Mesendoderm (in vitro differentiated cells): Measurements from ENCODE around the gene SPATA2.

Source experiments
- DNase-seq: peaks from one replicate; pipeline ENCODE4 v3.0.0; 2013
- H2AK5ac ChIP-seq: 2 replicates; pipeline ENCODE4 v1.6.1; 2013; ENCODE audit warnings: low read length, inconsistent platforms
- H2BK120ac ChIP-seq: 2 replicates; pipeline ENCODE4 v1.6.1; 2013; ENCODE audit warnings: low read depth, mild to moderate bottlenecking, low read length, moderate library complexity, mixed read lengths
- H2BK15ac ChIP-seq: replicated peaks from 2 replicates; pipeline ENCODE4 v1.6.1; 2013; ENCODE audit warnings: low read depth, mild to moderate bottlenecking, moderate library complexity
- H2BK5ac ChIP-seq: 2 replicates; pipeline ENCODE4 v1.6.1; 2013; ENCODE audit warnings: low read length, inconsistent platforms
- H3K18ac ChIP-seq: 2 replicates; pipeline ENCODE4 v1.6.1; 2013; ENCODE audit warnings: mild to moderate bottlenecking, low read length, mixed read lengths
- H3K23ac ChIP-seq: one replicate; pipeline ENCODE4 v1.6.1; 2013; ENCODE audit warnings: low read length
- H3K27ac ChIP-seq: 2 replicates; pipeline ENCODE4 v1.5.1; 2013; ENCODE audit warnings: low read depth, mild to moderate bottlenecking, inconsistent platforms, low read length, moderate library complexity
- H3K27me3 ChIP-seq: 2 replicates; pipeline ENCODE4 v1.6.1; 2013; ENCODE audit warnings: low read length, control low read depth, mild to moderate bottlenecking, inconsistent platforms; ENCODE audit not compliant: insufficient read depth, poor library complexity
- H3K36me3 ChIP-seq: 2 replicates; pipeline ENCODE4 v1.6.1; 2013; ENCODE audit warnings: low read length, inconsistent platforms; ENCODE audit not compliant: control insufficient read depth, insufficient read depth
- H3K4ac ChIP-seq: one replicate; pipeline ENCODE4 v1.6.1; 2013; ENCODE audit warnings: low read depth, mild to moderate bottlenecking, low read length, moderate library complexity
- H3K4me1 ChIP-seq: 2 replicates; pipeline ENCODE4 v1.6.1; 2013; ENCODE audit warnings: low read depth, low read length, inconsistent platforms; ENCODE audit not compliant: control insufficient read depth
- H3K4me2 ChIP-seq: 2 replicates; pipeline ENCODE4 v1.6.1; 2013; ENCODE audit warnings: low read length
- H3K4me3 ChIP-seq: 2 replicates; pipeline ENCODE4 v1.5.1; 2013; ENCODE audit warnings: mild to moderate bottlenecking, low read length
- H3K56ac ChIP-seq: one replicate; pipeline ENCODE4 v1.6.1; 2013; ENCODE audit warnings: low read length
- H3K79me1 ChIP-seq: 2 replicates; pipeline ENCODE4 v1.6.1; 2013; ENCODE audit warnings: low read length, inconsistent platforms
- H3K79me2 ChIP-seq: 2 replicates; pipeline ENCODE4 v1.6.1; 2013; ENCODE audit warnings: mild to moderate bottlenecking, low read length; ENCODE audit not compliant: control insufficient read depth, insufficient read depth
- H3K9ac ChIP-seq: 2 replicates; pipeline ENCODE4 v1.6.1; 2013; ENCODE audit warnings: low read length, inconsistent platforms
- H4K5ac ChIP-seq: one replicate; pipeline ENCODE4 v1.6.1; 2013; ENCODE audit warnings: low read length
- H4K8ac ChIP-seq: one replicate; pipeline ENCODE4 v1.6.1; 2013; ENCODE audit warnings: low read depth, mild to moderate bottlenecking, control low read depth, low read length, moderate library complexity
- WGBS: extraction: QIAGEN DNeasy Blood & Tissue Kit; methylation state at CpG from one replicate; pipeline ENCODE4 v1.1.7; 2013; ENCODE audit warnings: low lambda C conversion rate, missing lambda C conversion rate; ENCODE audit not compliant: insufficient coverage; ENCODE audit errors: extremely low coverage; 5-methylcytosine and 5-hydroxymethylcytosine counted together

Gene SPATA2

GRCh38 chr20:49905415-49906091 lies 9.8 kb downstream of the SPATA2 start:
- H4K5ac ChIP-seq = no peak overlapping the region
- H3K23ac ChIP-seq = no peak overlapping the region
- no CpG with 5 or more reads among the region's 29 CpGs for WGBS
- no peak overlapping the region for H3K4me2 ChIP-seq
- H3K36me3 ChIP-seq = peaks cover 3% of the 10 kb centered on the region
- no peaks in the 10 kb centered on the region for H3K79me2 ChIP-seq
- no peak overlapping the region for H4K8ac ChIP-seq
- no peak overlapping the region for H2BK15ac ChIP-seq
- no peaks in the 10 kb centered on the region for H3K4me1 ChIP-seq
- H2AK5ac ChIP-seq = no peak overlapping the region
- H3K79me1 ChIP-seq = peaks cover 6% of the 10 kb centered on the region
- H3K56ac ChIP-seq = no peak overlapping the region
- no peak overlapping the region for H3K18ac ChIP-seq
- H3K4me3 ChIP-seq = no peak overlapping the region
- no peak overlapping the region for H3K4ac ChIP-seq
- DNase-seq = no peak
- no peak overlapping the region for H2BK120ac ChIP-seq
- no peak overlapping the region for H3K27ac ChIP-seq
- H3K27me3 ChIP-seq = no peaks in the 10 kb centered on the region
- H2BK5ac ChIP-seq = no peak overlapping the region
- no peak overlapping the region for H3K9ac ChIP-seq

DNA sequence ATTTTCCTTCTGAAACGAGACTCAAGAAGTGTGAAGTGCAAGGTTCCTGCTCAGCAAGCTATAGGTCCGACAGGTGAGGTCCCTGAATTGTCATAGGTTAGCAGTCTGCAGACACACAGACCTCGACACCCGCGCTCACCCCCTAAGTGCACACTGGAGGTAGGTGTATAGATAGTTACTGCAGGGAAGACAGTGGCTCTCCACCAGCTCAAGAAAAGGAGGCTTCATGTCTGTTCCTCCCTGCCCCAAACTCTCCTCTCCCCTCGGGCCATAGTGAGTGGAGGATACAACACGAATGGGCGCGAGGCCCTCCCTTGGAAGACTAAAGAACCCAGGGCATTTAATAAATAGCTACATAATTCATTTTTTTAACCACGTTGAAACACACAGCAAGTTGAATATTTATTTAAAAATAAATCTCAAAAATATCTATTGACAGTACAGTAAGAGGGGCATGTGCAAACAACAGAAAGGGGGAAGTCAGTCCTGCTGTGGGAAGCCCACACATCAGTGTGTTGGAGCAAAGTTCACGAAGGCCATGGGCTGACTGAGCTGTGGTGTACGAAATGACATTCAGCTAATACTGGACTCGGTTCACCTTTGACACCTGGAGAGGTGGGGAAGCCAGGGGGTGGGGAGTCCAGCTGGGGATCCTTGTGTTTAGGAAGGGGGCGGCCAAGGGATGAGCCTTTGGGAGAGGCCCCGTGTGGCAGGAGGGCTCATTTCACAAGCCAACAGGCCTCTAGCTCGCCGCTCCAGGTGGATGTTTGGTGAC lies 10.7 kb downstream of the SPATA2 start:
- Histone ChIP-seq H4K5ac (no peak overlapping the region), H3K79me1 (peaks cover 2% of the 10 kb centered on the region), H3K79me2 (no peaks in the 10 kb centered on the region), H3K56ac (no peak overlapping the region), H3K4me3 (no peak overlapping the region), H3K23ac (no peak overlapping the region), H3K27me3 (no peaks in the 10 kb centered on the region), H3K4ac (no peak overlapping the region), H3K4me1 (no peaks in the 10 kb centered on the region), H3K18ac (no peak overlapping the region), H3K4me2 (no peak overlapping the region), H3K36me3 (peaks cover 3% of the 10 kb centered on the region), H4K8ac (no peak overlapping the region), H3K9ac (no peak overlapping the region), H2BK120ac (no peak overlapping the region), H2AK5ac (no peak overlapping the region), H2BK5ac (no peak overlapping the region), H2BK15ac (no peak overlapping the region), H3K27ac (no peak overlapping the region)
- WGBS = no CpG with 5 or more reads among the region's 17 CpGs
- no peak for DNase-seq

- no peak overlapping the region for H2AK5ac ChIP-seq
- H3K18ac ChIP-seq = no peak overlapping the region
- no peak overlapping the region for H4K5ac ChIP-seq
- H2BK120ac ChIP-seq = no peak overlapping the region
- peaks cover 3% of the 10 kb centered on the region for H3K36me3 ChIP-seq
- no peak overlapping the region for H2BK15ac ChIP-seq
- no peak overlapping the region for H3K27ac ChIP-seq
- no peak overlapping the region for H3K4ac ChIP-seq
- WGBS = no CpG with 5 or more reads among the region's 5 CpGs
- DNase-seq = no peak
- no peak overlapping the region for H4K8ac ChIP-seq
- no peak overlapping the region for H3K9ac ChIP-seq
- H3K79me2 ChIP-seq = no peaks in the 10 kb centered on the region
- H2BK5ac ChIP-seq = no peak overlapping the region
- no peak overlapping the region for H3K23ac ChIP-seq
- H3K79me1 ChIP-seq = no peaks in the 10 kb centered on the region
- H3K4me2 ChIP-seq = no peak overlapping the region
- H3K56ac ChIP-seq = no peak overlapping the region
- no peaks in the 10 kb centered on the region for H3K27me3 ChIP-seq
- H3K4me3 ChIP-seq = no peak overlapping the region
- H3K4me1 ChIP-seq = no peaks in the 10 kb centered on the region
Measured at GRCh38 chr20:49901588-49901987, 13.7 kb downstream of the SPATA2 start.

- Histone ChIP-seq H3K23ac (no peak overlapping the region), H4K8ac (no peak overlapping the region), H2BK5ac (no peak overlapping the region), H2BK120ac (no peak overlapping the region), H3K27me3 (no peaks in the 10 kb centered on the region), H3K36me3 (peaks cover 2% of the 10 kb centered on the region), H3K9ac (no peak overlapping the region), H2AK5ac (no peak overlapping the region), H3K4me3 (no peak overlapping the region), H3K56ac (no peak overlapping the region), H3K79me1 (no peaks in the 10 kb centered on the region), H3K18ac (no peak overlapping the region), H2BK15ac (no peak overlapping the region), H3K4me2 (no peak overlapping the region), H4K5ac (no peak overlapping the region), H3K4ac (no peak overlapping the region), H3K79me2 (no peaks in the 10 kb centered on the region), H3K27ac (no peak overlapping the region), H3K4me1 (no peaks in the 10 kb centered on the region)
- WGBS = no CpG with 5 or more reads among the region's 10 CpGs
- DNase-seq = no peak
Measured at GRCh38 chr20:49899541-49900383, 15.6 kb downstream of the SPATA2 start.

- H3K23ac ChIP-seq = no peak overlapping the region
- no peaks in the 10 kb centered on the region for H3K27me3 ChIP-seq
- no peak overlapping the region for H4K8ac ChIP-seq
- H3K9ac ChIP-seq = no peak overlapping the region
- no peak overlapping the region for H2AK5ac ChIP-seq
- no peak overlapping the region for H3K4ac ChIP-seq
- H3K4me3 ChIP-seq = no peak overlapping the region
- no peak overlapping the region for H2BK120ac ChIP-seq
- no peak overlapping the region for H3K4me2 ChIP-seq
- no peak overlapping the region for H3K56ac ChIP-seq
- H2BK15ac ChIP-seq = no peak overlapping the region
- no peak overlapping the region for H4K5ac ChIP-seq
- H3K4me1 ChIP-seq = peaks cover 3% of the 10 kb centered on the region
- H3K27ac ChIP-seq = no peak overlapping the region
- no peak for DNase-seq
- no peaks in the 10 kb centered on the region for H3K36me3 ChIP-seq
- H2BK5ac ChIP-seq = no peak overlapping the region
- H3K79me1 ChIP-seq = no peaks in the 10 kb centered on the region
- no peak overlapping the region for H3K18ac ChIP-seq
- WGBS = no CpG with 5 or more reads among the region's 6 CpGs
- no peaks in the 10 kb centered on the region for H3K79me2 ChIP-seq
Measured at GRCh38 chr20:49896204-49896603, 19.1 kb downstream of the SPATA2 start.
